HG03354 (cell line): Measurements from ENCODE around the gene ZC3HAV1.
A peak's percentile ranks its signal among the peaks of the same experiment; 100 is the strongest.
"Not testable (repeated sequence)": the region's sequence is repeated elsewhere in the genome, so short reads cannot be mapped to it uniquely, and the experiment has no call there.

ENCODE experiments used
- ATAC-seq: cut with Tn5 transposase; IDR thresholded peaks from one replicate; pipeline ENCODE4 v1.9.1; 2021; ENCODE audit warnings: mild to moderate bottlenecking; ENCODE audit not compliant: unreplicated experiment, poor library complexity, severe bottlenecking

The ZC3HAV1 gene

GRCh38 chr7:139114018-139114417 is 4.5 kb upstream of the ZC3HAV1 start:
- ATAC-seq: no peak

- ATAC-seq: no peak
Measured at GRCh38 chr7:139112741-139113250, 3.3 kb upstream of the ZC3HAV1 start.

GRCh38 chr7:139112316-139112715 is 2.8 kb upstream of the ZC3HAV1 start:
- ATAC-seq: no peak

- no peak for ATAC-seq
Measured at GRCh38 chr7:139111811-139112301, 2.3 kb upstream of the ZC3HAV1 start.

- ATAC-seq: no peak
Measured at GRCh38 chr7:139111147-139111546, 1.6 kb upstream of the ZC3HAV1 start.

GRCh38 chr7:139109983-139110411 is 477 bp upstream of the ZC3HAV1 start:
- peak; percentile 10 for ATAC-seq

- ATAC-seq: peak; percentile 18
Measured at GRCh38 chr7:139108266-139109187, 993 bp downstream of the ZC3HAV1 start.

GRCh38 chr7:139106959-139107358 is 2.6 kb downstream of the ZC3HAV1 start:
- ATAC-seq: no peak

GRCh38 chr7:139106227-139106626 is 3.3 kb downstream of the ZC3HAV1 start:
- not testable (repeated sequence) for ATAC-seq

- no peak for ATAC-seq
Measured at GRCh38 chr7:139105484-139105883, 4.0 kb downstream of the ZC3HAV1 start.

- no peak for ATAC-seq
Measured at GRCh38 chr7:139104091-139104450, 5.4 kb downstream of the ZC3HAV1 start.

- ATAC-seq: no peak
Measured at GRCh38 chr7:139103057-139103815, 6.3 kb downstream of the ZC3HAV1 start.

GRCh38 chr7:139101637-139102158 is 7.8 kb downstream of the ZC3HAV1 start:
- not testable (repeated sequence) for ATAC-seq

GRCh38 chr7:139099172-139099947 is 10.2 kb downstream of the ZC3HAV1 start:
- ATAC-seq: no peak

- peak; percentile 100 for ATAC-seq
Measured at GRCh38 chr7:139095194-139095659, 14.3 kb downstream of the ZC3HAV1 start.

- no peak for ATAC-seq
Measured at GRCh38 chr7:139094596-139094995, 14.9 kb downstream of the ZC3HAV1 start.

- no peak for ATAC-seq
Measured at GRCh38 chr7:139094030-139094429, 15.5 kb downstream of the ZC3HAV1 start.

GRCh38 chr7:139093512-139093911 is 16.0 kb downstream of the ZC3HAV1 start:
- ATAC-seq: not testable (repeated sequence)

- no peak for ATAC-seq
Measured at GRCh38 chr7:139092090-139092796, 17.3 kb downstream of the ZC3HAV1 start.
